Upper lobe of left lung (tissue), 6 donors: ENCODE measurements around the gene TNFRSF21. TPM values are rescaled to one million over a fixed set of nuclear protein-coding genes. Genes with fewer than 3 reads are reported as not detected.

Source experiments
- ATAC-seq, 2 donors: fragments of 200-7000 bp; cut with Tn5 transposase; one replicate each; pipeline ENCODE4 v1.9.1; 2022; ENCODE audit warnings: mild to moderate bottlenecking in 2 of 2, moderate library complexity in 2 of 2; ENCODE audit not compliant: low FRiP score in 2 of 2
- DNase-seq, 2 donors: peaks; one replicate each; pipeline ENCODE4 v3.0.0-alpha.2; 2019 to 2020
- H3K27ac ChIP-seq, 4 donors: fragments of 200-600 bp; sonication (generic); one replicate each; pipeline ENCODE4 v1.5.1; 2016 to 2019
- H3K27me3 ChIP-seq, 4 donors: fragments of 200-600 bp; sonication (generic); one replicate each; pipeline ENCODE4 v1.5.1; 2017 to 2019
- H3K36me3 ChIP-seq, 4 donors: fragments of 200-600 bp; sonication (generic); one replicate each; pipeline ENCODE4 v1.5.1; 2016 to 2019
- H3K4me1 ChIP-seq, 4 donors: fragments of 200-600 bp; sonication (generic); one replicate each; pipeline ENCODE4 v1.5.1; 2018 to 2019
- H3K4me3 ChIP-seq, 4 donors: fragments of 200-600 bp; sonication (generic); one replicate each; pipeline ENCODE4 v1.5.1; 2017 to 2019; ENCODE audit warnings: mild to moderate bottlenecking in 2 of 4, moderate library complexity in 1 of 4
- H3K9me3 ChIP-seq, 4 donors: fragments of 200-600 bp; sonication (generic); one replicate each; pipeline ENCODE4 v1.5.1; 2018 to 2019
- CTCF ChIP-seq, 6 experiments: fragments of 450-650 bp in 4 of 6; fragments of 200-600 bp in 2 of 6; sonication (generic) in 2 of 6; IDR thresholded peaks; one replicate each; pipeline ENCODE4 v1.5.1; 2016 to 2019; ENCODE audit warnings: antibody characterized with exemption in 6 of 6
- EP300 ChIP-seq, 4 donors: sonication (generic); formaldehyde crosslinking; IDR thresholded peaks; one replicate each; pipeline ENCODE4 v1.5.1; 2017; ENCODE audit warnings: antibody characterized with exemption in 4 of 4, control low read depth in 2 of 4
- POLR2A ChIP-seq, 4 donors: fragments of 450-650 bp; IDR thresholded peaks; one replicate each; pipeline ENCODE4 v1.5.1; 2016 to 2017; ENCODE audit warnings: antibody characterized with exemption in 4 of 4, mild to moderate bottlenecking in 2 of 4
- POLR2AphosphoS5 ChIP-seq, 2 donors: sonication (generic); formaldehyde crosslinking; IDR thresholded peaks; one replicate each; pipeline ENCODE4 v1.5.1; 2017; ENCODE audit warnings: antibody characterized with exemption in 2 of 2
- WGBS, 2 donors: methylation state at CpG; one replicate each; pipeline ENCODE4 v1.1.5; 2017 to 2018; 5-methylcytosine and 5-hydroxymethylcytosine counted together
- total RNA-seq, 6 donors: library from RNA; depleted of rRNA in 4 of 6; stranded (reverse); fragments of >200 nt in 4 of 6; gene quantifications; one replicate each; pipeline versions ENCODE4 v1.1.0 to v1.2.1, GENCODE V29; 2016 to 2021
- donor health status: DM: no; HTN: no; CAD: no; lungs with moderate emphysema.
- donor health status: DM: no; HTN: yes; CAD: no; lungs with severe emphysema.

The TNFRSF21 gene
- total RNA-seq, 6 donors from 2014 or later = 11.7 to 56.1 (median 20.6) TPM

GRCh38 chr6:47245745-47246371 is 63.8 kb downstream of the TNFRSF21 start:
- WGBS, 2 donors = 39 to 49% methylated on average over 2 of the region's 2 CpGs
- no peaks in the 10 kb centered on the region for H3K27me3 ChIP-seq
- no peak for DNase-seq
- no peak overlapping the region for H3K27ac ChIP-seq
- H3K4me1 ChIP-seq = peaks cover 10 to 24% (median 17%) of the 10 kb centered on the region in 4 donors
- H3K4me3 ChIP-seq = no peak overlapping the region
- no peaks in the 10 kb centered on the region for H3K36me3 ChIP-seq
- ATAC-seq = no peak
- no peaks in the 10 kb centered on the region for H3K9me3 ChIP-seq
- TF ChIP-seq POLR2AphosphoS5 (IDR thresholded peaks at IDR 0.05) = no peak
- TF ChIP-seq CTCF (IDR thresholded peaks at IDR 0.05) = no peak
- TF ChIP-seq EP300 (IDR thresholded peaks at IDR 0.05) = no peak
- TF ChIP-seq POLR2A (IDR thresholded peaks at IDR 0.05) = no peak

DNA sequence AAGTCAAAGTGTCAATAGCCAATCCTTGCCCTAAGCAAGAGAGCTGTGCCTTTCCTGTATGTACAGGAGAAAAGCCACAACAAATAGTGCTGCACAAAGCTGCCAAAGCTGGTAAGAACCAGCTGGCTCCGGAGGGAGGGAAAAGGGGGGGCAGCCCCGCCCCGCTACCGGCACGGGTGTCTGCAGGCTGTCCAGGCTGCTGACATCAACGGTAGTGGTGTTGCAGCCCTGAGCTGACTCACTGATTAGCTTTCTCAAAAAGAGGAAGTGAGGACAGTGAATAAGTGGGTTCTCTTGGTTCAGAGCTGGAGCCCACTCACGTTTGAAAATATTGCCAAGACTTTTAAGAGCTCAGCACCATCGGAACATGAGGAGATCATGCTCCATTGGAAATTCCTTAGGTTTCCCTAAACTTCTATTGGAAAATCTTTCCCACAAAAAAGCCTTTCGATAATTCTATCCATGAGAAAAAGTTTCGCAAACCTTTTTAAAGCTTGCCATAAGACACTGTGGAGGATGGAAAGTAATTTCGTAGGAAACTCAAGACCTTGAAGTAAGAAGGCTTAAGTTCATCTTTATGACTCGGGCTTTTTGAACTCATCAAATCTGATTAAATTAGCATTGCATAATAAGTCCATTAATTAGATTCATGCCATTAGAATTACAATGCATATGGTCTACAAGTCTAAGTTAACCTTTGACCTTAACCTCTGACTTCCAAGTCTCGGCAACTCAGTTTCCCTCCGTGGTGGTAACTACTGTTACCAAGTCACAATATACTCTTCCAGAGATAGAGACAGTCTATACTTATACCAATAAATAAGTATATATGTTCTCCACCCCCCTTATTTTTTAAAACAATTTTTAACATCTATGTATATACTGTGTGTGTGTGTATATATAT is 67.0 kb downstream of the TNFRSF21 start:
- Histone ChIP-seq H3K9me3 (no peaks in the 10 kb centered on the region), H3K27ac (peak overlapping the region; percentile 10 to 62 (median 42)), H3K27me3 (no peaks in the 10 kb centered on the region), H3K4me1 (peaks cover 10 to 24% (median 18%) of the 10 kb centered on the region in 4 donors), H3K36me3 (no peaks in the 10 kb centered on the region), H3K4me3 (no peak overlapping the region)
- ATAC-seq = peak; percentile 95
- no peak for TF ChIP-seq CTCF (IDR thresholded peaks at IDR 0.05)
- TF ChIP-seq POLR2A (IDR thresholded peaks at IDR 0.05) = peak in 1 of 4 donors; percentile 32
- peak in 2 of 4 donors; percentile 53 to 91 for TF ChIP-seq EP300 (IDR thresholded peaks at IDR 0.05)
- TF ChIP-seq POLR2AphosphoS5 (IDR thresholded peaks at IDR 0.05) = peak; percentile 77 to 78
- peak; percentile 92 to 95 for DNase-seq
- WGBS, 2 donors = 40 to 45% methylated on average over 14 of the region's 14 CpGs

DNA sequence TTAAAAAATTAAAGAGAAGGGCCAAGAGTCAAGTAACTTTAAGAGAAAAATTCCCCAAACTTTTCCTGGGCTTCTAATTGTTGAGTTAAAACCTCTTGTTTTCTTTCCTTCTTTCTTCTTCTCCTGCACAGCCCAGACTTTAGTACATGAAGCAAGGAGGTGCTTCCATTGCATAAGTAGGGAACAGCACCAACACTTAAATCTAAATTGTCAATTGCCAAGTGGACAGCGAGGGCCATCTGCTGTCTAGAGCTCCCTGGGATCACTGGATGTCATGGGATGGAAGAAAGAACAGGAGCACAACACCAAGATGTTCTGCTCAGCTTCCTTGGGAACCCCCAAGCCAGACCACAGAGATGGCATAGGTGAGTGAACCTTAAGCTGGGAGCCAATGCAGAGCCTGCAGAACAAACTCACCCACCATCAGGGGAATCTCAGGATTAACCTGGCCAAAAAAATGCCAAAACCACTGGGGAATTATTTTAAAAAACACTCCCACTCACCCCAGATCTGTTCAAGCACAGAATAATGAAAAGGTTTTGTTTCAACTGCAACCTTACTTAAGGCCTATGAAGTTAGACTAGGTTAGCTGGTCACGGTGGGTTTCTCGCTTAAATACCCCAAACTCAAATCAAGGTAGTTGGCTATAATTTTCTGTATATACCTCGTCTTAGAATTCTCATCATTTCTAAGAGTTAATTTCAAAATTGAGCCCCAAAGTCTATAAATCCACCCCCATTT is 67.8 kb downstream of the TNFRSF21 start:
- no peak for TF ChIP-seq POLR2A (IDR thresholded peaks at IDR 0.05)
- WGBS, 2 donors = 81 to 82% methylated on average over 4 of the region's 4 CpGs
- no peak for DNase-seq
- no peak overlapping the region for H3K4me3 ChIP-seq
- no peaks in the 10 kb centered on the region for H3K36me3 ChIP-seq
- ATAC-seq = peak in 1 of 2 donors; percentile 38
- H3K27ac ChIP-seq = peak overlapping the region; percentile 10 to 62 (median 42)
- no peaks in the 10 kb centered on the region for H3K9me3 ChIP-seq
- no peaks in the 10 kb centered on the region for H3K27me3 ChIP-seq
- peaks cover 7 to 16% (median 12%) of the 10 kb centered on the region in 4 donors for H3K4me1 ChIP-seq

DNA sequence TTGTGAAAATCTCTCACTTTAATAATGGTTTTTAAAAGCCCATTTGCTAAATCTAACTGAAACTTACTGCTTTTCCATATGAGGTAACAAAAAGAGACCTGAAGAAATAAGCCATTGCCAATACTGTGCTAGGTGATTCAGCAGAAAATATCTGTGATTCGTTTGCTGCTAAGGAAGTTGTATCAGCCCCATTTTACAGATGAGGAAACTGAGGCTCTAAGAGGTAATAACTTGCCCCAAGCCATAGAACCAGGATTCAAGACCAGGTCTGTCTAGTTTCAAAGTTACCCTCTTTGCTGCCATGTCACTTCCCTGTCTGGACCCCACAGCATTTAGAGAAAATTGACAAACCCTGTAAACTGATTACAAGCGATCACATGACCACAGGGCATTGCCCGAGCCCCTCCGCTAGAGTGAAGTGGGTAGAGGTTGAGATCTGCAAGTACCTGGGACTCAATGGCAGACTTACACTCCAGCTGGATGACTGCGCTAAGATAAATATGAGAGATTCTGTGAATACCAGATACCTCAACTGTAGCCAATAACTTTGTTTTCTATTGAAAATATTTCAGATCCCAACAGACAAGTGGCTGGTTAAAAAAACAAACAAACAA is 69.3 kb downstream of the TNFRSF21 start:
- ATAC-seq (no peak), DNase-seq (no peak)
- H3K9me3 ChIP-seq = no peaks in the 10 kb centered on the region
- WGBS, 2 donors = 84 to 90% methylated on average over 5 of the region's 5 CpGs
- no peaks in the 10 kb centered on the region for H3K36me3 ChIP-seq
- H3K27me3 ChIP-seq = no peaks in the 10 kb centered on the region
- no peak overlapping the region for H3K27ac ChIP-seq
- TF ChIP-seq CTCF (IDR thresholded peaks at IDR 0.05) (no peak), POLR2AphosphoS5 (IDR thresholded peaks at IDR 0.05) (no peak), POLR2A (IDR thresholded peaks at IDR 0.05) (no peak), EP300 (IDR thresholded peaks at IDR 0.05) (no peak)
- H3K4me1 ChIP-seq = peaks cover 10 to 18% (median 15%) of the 10 kb centered on the region in 4 donors
- no peak overlapping the region for H3K4me3 ChIP-seq
